Neural cell (in vitro differentiated cells): ENCODE measurements around the gene USP13.

Source experiments
- CTCF ChIP-seq: fragments of 450-650 bp; IDR thresholded peaks from 2 replicates; pipeline ENCODE4 v1.5.1; 2014; ENCODE audit warnings: antibody characterized with exemption, mild to moderate bottlenecking, moderate library complexity; ENCODE audit not compliant: poor library complexity, severe bottlenecking
- POLR2AphosphoS5 ChIP-seq: IDR thresholded peaks from 2 replicates; pipeline ENCODE4 v1.6.1; 2012
- TAF1 ChIP-seq: IDR thresholded peaks from 2 replicates; pipeline ENCODE4 v1.6.1; 2012; ENCODE audit warnings: low read depth

- no peak for TF ChIP-seq CTCF
- no peak for TF ChIP-seq TAF1
- TF ChIP-seq POLR2AphosphoS5, result no peak
These were observed 92.2 kb downstream of the USP13 start for GRCh38 chr3:179745079-179745478.
